K562 (cell line): ENCODE results near the gene CT47A7. TPM values are rescaled to one million over a fixed set of nuclear protein-coding genes. Genes with fewer than 3 reads are reported as not detected.
"Not testable (repeated sequence)": the region's sequence is repeated elsewhere in the genome, so short reads cannot be mapped to it uniquely, and the experiment has no call there.

Experiments
- ATAC-seq: fragments of 200-7000 bp; cut with Tn5 transposase; 3 replicates; pipeline ENCODE4 v1.9.1; 2020; ENCODE audit warnings: moderate library complexity
- Bru-seq: library from RNA; stranded (reverse); fragments of 400-500 nt; gene quantifications from one replicate; lab custom pipeline; 2021; lab: Mats Ljungman, UMichigan
- BruChase-seq, 2 experiments: library from RNA; stranded (reverse); fragments of 400-500 nt; gene quantifications; one replicate each; lab custom pipeline; 2021; lab: Mats Ljungman, UMichigan
- BruUV-seq: library from RNA; stranded (reverse); fragments of 400-500 nt; replicated peaks from 2 replicates; lab custom pipeline; 2021; lab: Mats Ljungman, UMichigan
- CTCF ChIA-PET: fragments of 300-600 bp; formaldehyde crosslinking; extraction: SDS; loops from one replicate; lab custom pipeline; 2021; ENCODE audit warnings: low intra/inter-chr PET ratio; lab: Yijun Ruan, JAX
- POLR2A ChIA-PET: fragments of 300-600, 350-650 bp; sonication (Branson Sonifier 250); formaldehyde crosslinking; extraction: SDS; loops from one replicate; lab custom pipeline; 2021; ENCODE audit warnings: antibody characterized with exemption, inconsistent platforms; lab: Yijun Ruan, JAX
- DNase-seq, 4 experiments: peaks; one replicate each; pipeline versions ENCODE4 v3.0.0 to v3.0.0-alpha.2; 2011 to 2018; ENCODE audit warnings: low spot score in 3 of 4, mixed read lengths in 3 of 4; ENCODE audit errors: extremely low read depth in 1 of 4
- FAIRE-seq: peaks from 2 replicates; lab custom pipeline; 2011; peaks lifted over from hg19 to GRCh38; lab: Jason Lieb, UNC
- H2AFZ ChIP-seq: 2 replicates; pipeline ENCODE4 v1.6.0; 2011; ENCODE audit warnings: low read depth, low read length, control low read depth, inconsistent platforms
- H3K27ac ChIP-seq: fragments of 200-600 bp; 3 replicates; pipeline ENCODE4 v1.8.0; 2011; ENCODE audit warnings: low read depth, mild to moderate bottlenecking, control low read depth, inconsistent platforms, low read length, moderate library complexity, mixed read lengths; ENCODE audit errors: extremely low read depth
- H3K27me3 ChIP-seq, 2 experiments: fragments of 300-600 bp in 1 of 2; 2 replicates in 1 of 2; 3 replicates in 1 of 2; pipeline versions ENCODE4 v1.6.0 to v1.8.0; 2011; ENCODE audit warnings: inconsistent platforms in 2 of 2, low read length in 2 of 2, mild to moderate bottlenecking in 1 of 2, mixed read lengths in 1 of 2, moderate library complexity in 1 of 2; ENCODE audit not compliant: control insufficient read depth in 2 of 2, insufficient read depth in 2 of 2
- H3K36me3 ChIP-seq: fragments of 300-600 bp; 3 replicates; pipeline ENCODE4 v1.8.0; 2011; ENCODE audit warnings: mild to moderate bottlenecking, low read length, inconsistent platforms; ENCODE audit not compliant: control insufficient read depth, insufficient read depth
- H3K4me1 ChIP-seq, 2 experiments: fragments of 200-600 bp in 1 of 2; replicated peaks in 1 of 2; 2 replicates in 1 of 2; 3 replicates in 1 of 2; pipeline versions ENCODE4 v1.5.1 to v1.8.0; 2011; ENCODE audit warnings: inconsistent platforms in 2 of 2, low read length in 2 of 2, mild to moderate bottlenecking in 1 of 2, mixed read lengths in 1 of 2, moderate library complexity in 1 of 2; ENCODE audit not compliant: control insufficient read depth in 2 of 2, insufficient read depth in 2 of 2
- H3K4me2 ChIP-seq: 2 replicates; pipeline ENCODE4 v1.6.1; 2011; ENCODE audit warnings: low read length, control low read depth, inconsistent platforms, mixed read lengths; ENCODE audit not compliant: insufficient read depth
- H3K4me3 ChIP-seq: fragments of 200-600 bp; sonication (generic), shearing (Covaris generic); 2 replicates; pipeline ENCODE4 v1.5.1; 2016; ENCODE audit warnings: control low read depth, inconsistent platforms
- H3K79me2 ChIP-seq: fragments of 200-600 bp; 3 replicates; pipeline ENCODE4 v1.8.0; 2011; ENCODE audit warnings: low read length, inconsistent platforms; ENCODE audit not compliant: control insufficient read depth, insufficient read depth
- H3K9ac ChIP-seq, 2 experiments: 2 replicates each; pipeline versions ENCODE4 v1.6.0 to v1.6.1; 2011; ENCODE audit warnings: low read depth in 2 of 2, low read length in 2 of 2, control low read depth in 1 of 2, inconsistent platforms in 1 of 2, mild to moderate bottlenecking in 1 of 2, mixed read lengths in 1 of 2; ENCODE audit not compliant: insufficient read depth in 1 of 2
- H3K9me1 ChIP-seq: one replicate; pipeline ENCODE4 v1.6.0; 2011; ENCODE audit warnings: inconsistent platforms, mild to moderate bottlenecking, low read length, moderate library complexity; ENCODE audit not compliant: control insufficient read depth, insufficient read depth
- H3K9me3 ChIP-seq: replicated peaks from 2 replicates; pipeline ENCODE4 v1.5.1; 2011; ENCODE audit warnings: low read depth, low read length, inconsistent platforms; ENCODE audit not compliant: control insufficient read depth, insufficient read depth
- H4K20me1 ChIP-seq: replicated peaks from 2 replicates; pipeline ENCODE4 v1.6.1; 2011; ENCODE audit warnings: low read length, inconsistent platforms, mixed read lengths; ENCODE audit not compliant: control insufficient read depth, insufficient read depth
- WGBS: fragments of 100-300 bp; shearing (Covaris generic); methylation state at CpG from one replicate; pipeline ENCODE4 v1.1.6; 2016; ENCODE audit warnings: low coverage, mixed read lengths; ENCODE audit not compliant: insufficient coverage; ENCODE audit errors: missing lambda C conversion rate; 5-methylcytosine and 5-hydroxymethylcytosine counted together
- in situ Hi-C: fragments of 300-500 bp; cut with MboI; formaldehyde crosslinking; loops from 4 replicates; pipeline ENCODE4 v1.15.0; 2018; ENCODE audit warnings: inconsistent platforms, mixed read lengths
- intact Hi-C: fragments of 100-400 bp; cut with micrococcal nuclease; formaldehyde crosslinking; loops from 2 replicates; pipeline ENCODE4 v1.14.2; 2022
- long read RNA-seq, 3 experiments: library from polyadenylated mRNA in 2 of 3; library from RNA in 1 of 3; unstranded in 2 of 3; stranded (forward) in 1 of 3; transcript quantifications; one replicate each; pipeline ENCODE4 v2.0.0, GENCODE V29; 2019 to 2022
- polyA minus RNA-seq, 3 experiments: library from RNA; depleted of rRNA, polyadenylated mRNA; stranded (reverse); fragments of >200 nt; gene quantifications; 2 replicates each; pipeline ENCODE4 v1.2.3, GENCODE V29; 2011
- polyA plus RNA-seq, 8 experiments: library from polyadenylated mRNA; depleted of rRNA in 4 of 8; stranded (reverse) in 5 of 8; unstranded in 3 of 8; fragments of >200 nt; fragmentation: Nextera tagmentation in 2 of 8; fragmentation: Illumina TruSeq in 1 of 8; extraction: Ambion mirVana in 2 of 8; extraction: Trizol in 1 of 8; gene quantifications; 2 replicates each; pipeline versions ENCODE4 v1.2.1 to v1.2.3, GENCODE V29; 2011 to 2014; ENCODE audit warnings: inconsistent platforms in 1 of 8, missing spikeins in 1 of 8
- total RNA-seq, 7 experiments: library from RNA; depleted of rRNA in 6 of 7; stranded (reverse); fragments of >200 nt in 6 of 7; fragmentation: Illumina TruSeq in 2 of 7; extraction: Trizol in 2 of 7; gene quantifications; 2 replicates each; pipeline versions ENCODE4 v1.2.1 to v1.2.3, GENCODE V29; 2011 to 2021; ENCODE audit warnings: low replicate concordance in 1 of 7

The CT47A7 gene
- total RNA-seq (2011; cell fraction: chromatin; rRNA removed; ENCODE audit: low replicate concordance) = not detected in 2 replicates
- not detected in 2 replicates for total RNA-seq (2011; cell fraction: nucleolus; rRNA removed)
- total RNA-seq (2011; cell fraction: nucleoplasm; rRNA removed) = not detected in 2 replicates
- total RNA-seq (2014; rRNA removed) (not detected in 2 replicates), total RNA-seq (2014; rRNA removed; fragmentation: Illumina TruSeq; extraction: Trizol) (not detected in 2 replicates), total RNA-seq (2015; rRNA removed; fragmentation: Illumina TruSeq; extraction: Trizol) (not detected in 2 replicates), total RNA-seq (2021) (0.42 TPM in 1 of 2 replicates, not detected in the other), polyA plus RNA-seq (2011; rRNA removed) (not detected in 2 replicates), polyA plus RNA-seq (2014; fragmentation: Illumina TruSeq; extraction: Trizol) (not detected in 2 replicates), polyA plus RNA-seq (2014; fragmentation: Nextera tagmentation; extraction: Ambion mirVana) (not detected), polyA plus RNA-seq (2014; rRNA removed) (not detected in 2 replicates), polyA minus RNA-seq (2011; rRNA and poly(A)+ RNA removed) (not detected in 2 replicates), Bru-seq, nascent RNA (not detected), BruChase-seq, experiment 1, labeled RNA remaining after a 2-hour chase (not detected), BruChase-seq, experiment 2, labeled RNA remaining after a 6-hour chase (not detected)
- not detected in 2 replicates for polyA plus RNA-seq (2011; cell fraction: cytosol; rRNA removed)
- not detected in 2 replicates for polyA plus RNA-seq (2011; cell fraction: nucleus; rRNA removed)
- not detected in 2 replicates for polyA plus RNA-seq (2012)
- polyA minus RNA-seq (2011; cell fraction: cytosol; rRNA and poly(A)+ RNA removed) = not detected in 2 replicates
- polyA minus RNA-seq (2011; cell fraction: nucleus; rRNA and poly(A)+ RNA removed) = not detected in 2 replicates
- long read RNA-seq, experiment 1, partial matches to known transcripts = 1 of 4 reads
- long read RNA-seq, experiment 1, other reads (novel, unspliced or antisense) = 0 of 4 reads
- long read RNA-seq, experiment 2, partial matches to known transcripts = 0 of 1 reads
- long read RNA-seq, experiment 2, other reads (novel, unspliced or antisense) = 0 of 1 reads
- long read RNA-seq, experiment 3, partial matches to known transcripts = 0 of 3 reads
- long read RNA-seq, experiment 3, other reads (novel, unspliced or antisense) = 1 of 3 reads

DNA sequence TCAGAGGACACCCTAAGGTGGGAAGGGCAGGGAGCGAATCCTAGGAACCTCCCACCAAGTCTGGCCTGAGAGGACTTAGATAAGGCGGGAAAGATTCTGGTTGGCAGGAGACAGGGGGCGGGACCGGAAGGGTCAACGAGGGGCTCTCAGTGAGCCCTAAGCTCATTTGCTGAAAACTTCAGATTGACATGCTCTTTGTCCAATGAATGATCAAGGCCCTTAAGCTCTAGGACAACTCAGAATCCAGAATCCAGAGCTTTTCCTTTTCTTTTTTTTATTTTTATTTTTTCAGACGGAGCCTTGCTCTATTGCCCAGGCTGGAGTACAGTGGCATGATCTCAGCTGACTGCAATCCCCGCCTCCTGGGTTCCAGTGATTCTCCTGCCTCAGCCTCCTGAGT is at the start of gene CT47A7:
Gene CT47A7 (minus strand): TSS at position 101 of the 400 bp plus-strand sequence. CDS start 255 bp downstream, outside the sequence.
- H3K79me2 ChIP-seq, POLR2A ChIA-PET, H3K36me3 ChIP-seq, H3K27ac ChIP-seq, DNase-seq, CTCF ChIA-PET, H3K9me1 ChIP-seq, FAIRE-seq, H3K4me2 ChIP-seq, intact Hi-C loops, H2AFZ ChIP-seq, H3K4me1 ChIP-seq, H3K9ac ChIP-seq, H3K9me3 ChIP-seq, H3K27me3 ChIP-seq, H3K4me3 ChIP-seq, ATAC-seq, BruUV-seq, H4K20me1 ChIP-seq: not testable (repeated sequence)
- WGBS = no CpG with 5 or more reads among the region's 7 CpGs
- in situ Hi-C loops = loop anchor here (25.0 kb wide), 1 partner anchor 94 kb away; no protein-coding TSS in a partner anchor
